Trophoblast cell (in vitro differentiated cells and primary cell): Measurements from ENCODE around the gene PFDN6.

Experiments
- DNase-seq, 2 donors: peaks; one replicate each; pipeline ENCODE4 v3.0.0-alpha.2; 2016
- H2AFZ ChIP-seq: 2 replicates; pipeline ENCODE4 v1.6.1; 2013; ENCODE audit warnings: low read length, moderate library complexity, mild to moderate bottlenecking; ENCODE audit not compliant: insufficient read depth, poor library complexity
- H2AK5ac ChIP-seq: 2 replicates; pipeline ENCODE4 v1.6.1; 2013; ENCODE audit warnings: mild to moderate bottlenecking, low read length
- H2BK120ac ChIP-seq: 2 replicates; pipeline ENCODE4 v1.6.1; 2013; ENCODE audit warnings: low read length, mild to moderate bottlenecking, moderate library complexity; ENCODE audit not compliant: insufficient read depth, poor library complexity
- H2BK12ac ChIP-seq: 2 replicates; pipeline ENCODE4 v1.6.1; 2013; ENCODE audit warnings: mild to moderate bottlenecking, low read length, moderate library complexity
- H2BK5ac ChIP-seq: 2 replicates; pipeline ENCODE4 v1.6.1; 2013; ENCODE audit warnings: low read length, low read depth, moderate library complexity, mild to moderate bottlenecking; ENCODE audit not compliant: poor library complexity
- H3K14ac ChIP-seq: 2 replicates; pipeline ENCODE4 v1.6.1; 2013; ENCODE audit warnings: mild to moderate bottlenecking, low read length
- H3K18ac ChIP-seq: 2 replicates; pipeline ENCODE4 v1.6.1; 2013; ENCODE audit warnings: mild to moderate bottlenecking, low read length
- H3K23ac ChIP-seq: 2 replicates; pipeline ENCODE4 v1.6.1; 2013; ENCODE audit warnings: low read length
- H3K27ac ChIP-seq: 2 replicates; pipeline ENCODE4 v1.5.1; 2013; ENCODE audit warnings: low read depth, mild to moderate bottlenecking, inconsistent platforms, low read length, moderate library complexity
- H3K27me3 ChIP-seq: 2 replicates; pipeline ENCODE4 v1.6.1; 2013; ENCODE audit warnings: inconsistent platforms, mild to moderate bottlenecking, low read length, moderate library complexity; ENCODE audit not compliant: insufficient read depth
- H3K36me3 ChIP-seq, 2 experiments: 1 replicate in 1 of 2; 2 replicates in 1 of 2; pipeline ENCODE4 v1.6.1; 2013; ENCODE audit warnings: low read length in 2 of 2, mild to moderate bottlenecking in 2 of 2, moderate library complexity in 1 of 2; ENCODE audit not compliant: insufficient read depth in 2 of 2, control insufficient read depth in 1 of 2
- H3K4ac ChIP-seq: 2 replicates; pipeline ENCODE4 v1.6.1; 2013; ENCODE audit warnings: low read depth, mild to moderate bottlenecking, low read length, moderate library complexity
- H3K4me1 ChIP-seq, 2 experiments: 1 replicate in 1 of 2; 2 replicates in 1 of 2; pipeline ENCODE4 v1.6.1; 2013; ENCODE audit warnings: low read length in 2 of 2, mild to moderate bottlenecking in 2 of 2, moderate library complexity in 1 of 2; ENCODE audit not compliant: insufficient read depth in 2 of 2, control insufficient read depth in 1 of 2
- H3K4me2 ChIP-seq: 2 replicates; pipeline ENCODE4 v1.6.1; 2013; ENCODE audit warnings: inconsistent platforms, mild to moderate bottlenecking, low read length, moderate library complexity
- H3K4me3 ChIP-seq: 2 replicates; pipeline ENCODE4 v1.5.1; 2013; ENCODE audit warnings: mild to moderate bottlenecking, low read depth, low read length, inconsistent platforms
- H3K79me1 ChIP-seq: one replicate; pipeline ENCODE4 v1.6.1; 2013; ENCODE audit warnings: low read length
- H3K79me2 ChIP-seq: 2 replicates; pipeline ENCODE4 v1.6.1; 2013; ENCODE audit warnings: low read length, mild to moderate bottlenecking; ENCODE audit not compliant: control insufficient read depth, insufficient read depth, poor library complexity
- H3K9ac ChIP-seq: 2 replicates; pipeline ENCODE4 v1.6.1; 2013; ENCODE audit warnings: mild to moderate bottlenecking, low read length
- H3K9me3 ChIP-seq: 2 replicates; pipeline ENCODE4 v1.6.1; 2013; ENCODE audit warnings: low read depth, mild to moderate bottlenecking, control low read depth, inconsistent platforms, low read length; ENCODE audit not compliant: insufficient read depth
- H4K12ac ChIP-seq: 2 replicates; pipeline ENCODE4 v1.6.1; 2013; ENCODE audit warnings: low read depth, mild to moderate bottlenecking, low read length, moderate library complexity
- H4K8ac ChIP-seq: 2 replicates; pipeline ENCODE4 v1.6.1; 2013; ENCODE audit warnings: low read depth, mild to moderate bottlenecking, low read length, moderate library complexity
- H4K91ac ChIP-seq: one replicate; pipeline ENCODE4 v1.6.1; 2013; ENCODE audit warnings: low read depth, mild to moderate bottlenecking, low read length, moderate library complexity
- WGBS: extraction: QIAGEN DNeasy Blood & Tissue Kit; methylation state at CpG from one replicate; pipeline ENCODE4 v1.1.7; 2013; ENCODE audit warnings: missing lambda C conversion rate; ENCODE audit not compliant: insufficient read length, insufficient coverage; ENCODE audit errors: extremely low coverage; 5-methylcytosine and 5-hydroxymethylcytosine counted together

Gene PFDN6

DNA sequence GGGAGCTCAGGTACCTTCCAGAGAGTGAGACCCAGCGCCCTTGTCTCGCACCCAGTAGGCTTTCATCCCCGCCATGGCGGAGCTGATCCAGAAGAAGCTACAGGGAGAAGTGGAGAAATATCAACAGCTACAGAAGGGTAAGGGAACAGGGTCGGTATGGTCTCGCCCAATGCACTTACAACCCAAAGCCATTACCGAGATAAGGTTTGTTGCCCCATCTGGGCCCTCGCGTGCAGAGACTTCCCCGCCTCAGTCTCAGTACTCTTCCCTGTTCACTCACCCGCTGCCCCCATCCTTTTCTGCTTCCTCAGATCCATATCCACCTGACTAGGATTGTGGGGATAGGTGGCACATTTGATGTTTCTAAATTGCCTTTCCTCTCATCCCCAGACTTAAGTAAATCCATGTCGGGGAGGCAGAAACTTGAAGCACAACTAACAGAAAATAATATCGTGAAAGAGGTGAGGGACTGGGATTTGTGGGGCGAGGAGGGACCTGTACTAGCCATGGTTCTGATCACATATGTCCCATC lies 449 bp downstream of the PFDN6 start:
- peak overlapping the region; percentile 69 for H3K4ac ChIP-seq
- peak overlapping the region; percentile 36 for H2BK120ac ChIP-seq
- peak overlapping the region; percentile 55 for H4K91ac ChIP-seq
- H3K79me2 ChIP-seq = peaks cover 6% of the 10 kb centered on the region
- H3K9ac ChIP-seq = peak overlapping the region; percentile 94
- H3K9me3 ChIP-seq = peaks cover 2% of the 10 kb centered on the region
- no peak overlapping the region for H2BK12ac ChIP-seq
- H2AK5ac ChIP-seq = peak overlapping the region; percentile 49
- H3K27ac ChIP-seq = peak overlapping the region; percentile 5
- peak overlapping the region; percentile 79 for H2AFZ ChIP-seq
- peaks cover 6% of the 10 kb centered on the region for H3K79me1 ChIP-seq
- H3K23ac ChIP-seq = no peak overlapping the region
- peak overlapping the region; percentile 85 for H4K8ac ChIP-seq
- peak overlapping the region; percentile 82 for H3K14ac ChIP-seq
- peaks cover 10 to 16% of the 10 kb centered on the region in 2 experiments for H3K4me1 ChIP-seq
- H3K18ac ChIP-seq = peak overlapping the region; percentile 57
- DNase-seq = peak in 1 of 2 donors; percentile 30
- H3K4me3 ChIP-seq = peak overlapping the region; percentile 89
- peak overlapping the region; percentile 92 for H3K4me2 ChIP-seq
- H3K27me3 ChIP-seq = no peaks in the 10 kb centered on the region
- peaks cover 42 to 55% of the 10 kb centered on the region in 2 experiments for H3K36me3 ChIP-seq
- no CpG with 5 or more reads among the region's 14 CpGs for WGBS
- H4K12ac ChIP-seq = peak overlapping the region; percentile 81
- peak overlapping the region; percentile 70 for H2BK5ac ChIP-seq

DNA sequence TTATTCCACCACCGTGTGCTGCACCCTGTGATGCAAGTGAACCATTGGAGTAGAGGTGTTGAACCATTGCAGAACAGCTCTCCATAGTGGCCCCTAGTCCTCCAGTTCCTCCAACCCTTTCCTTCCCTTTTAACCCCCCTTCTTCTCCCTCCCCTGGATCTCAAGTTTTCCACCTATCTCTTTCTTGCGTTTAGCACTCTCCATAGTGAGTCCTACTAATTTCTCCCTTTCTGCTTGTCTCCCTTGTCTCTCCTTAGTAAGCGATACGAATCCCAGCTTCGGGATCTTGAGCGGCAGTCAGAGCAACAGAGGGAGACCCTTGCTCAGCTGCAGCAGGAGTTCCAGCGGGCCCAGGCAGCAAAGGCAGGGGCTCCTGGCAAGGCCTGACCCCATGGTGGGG lies 1.1 kb downstream of the PFDN6 start:
- Histone ChIP-seq H3K4ac (peak overlapping the region; percentile 2), H4K91ac (no peak overlapping the region), H2BK5ac (no peak overlapping the region), H3K79me2 (peaks cover 8% of the 10 kb centered on the region), H2AK5ac (no peak overlapping the region), H3K9me3 (peaks cover 2% of the 10 kb centered on the region), H3K4me1 (peaks cover 10 to 16% of the 10 kb centered on the region in 2 experiments), H3K36me3 (peaks cover 46 to 56% of the 10 kb centered on the region in 2 experiments), H4K8ac (peak overlapping the region; percentile 1), H3K79me1 (peaks cover 6% of the 10 kb centered on the region), H3K18ac (no peak overlapping the region), H3K27me3 (no peaks in the 10 kb centered on the region), H3K27ac (no peak overlapping the region), H4K12ac (peak overlapping the region; percentile 6), H3K4me3 (no peak overlapping the region), H3K9ac (peak overlapping the region; percentile 34), H3K14ac (no peak overlapping the region), H3K23ac (no peak overlapping the region), H3K4me2 (peak overlapping the region; percentile 92), H2AFZ (no peak overlapping the region), H2BK120ac (no peak overlapping the region), H2BK12ac (no peak overlapping the region)
- WGBS = no CpG with 5 or more reads among the region's 7 CpGs
- DNase-seq = no peak

- Histone ChIP-seq H3K4ac (no peak overlapping the region), H3K14ac (no peak overlapping the region), H3K4me3 (no peak overlapping the region), H2AFZ (no peak overlapping the region), H3K79me2 (peaks cover 19% of the 10 kb centered on the region), H3K18ac (no peak overlapping the region), H4K8ac (no peak overlapping the region), H4K12ac (no peak overlapping the region), H3K4me2 (no peak overlapping the region), H3K9ac (no peak overlapping the region), H3K23ac (no peak overlapping the region), H2AK5ac (no peak overlapping the region), H3K79me1 (peaks cover 16% of the 10 kb centered on the region), H2BK12ac (no peak overlapping the region), H3K9me3 (peaks cover 1% of the 10 kb centered on the region), H3K27ac (no peak overlapping the region), H4K91ac (no peak overlapping the region), H3K36me3 (peaks cover 39 to 49% of the 10 kb centered on the region in 2 experiments), H3K4me1 (peaks cover 15 to 26% of the 10 kb centered on the region in 2 experiments), H3K27me3 (no peaks in the 10 kb centered on the region), H2BK120ac (no peak overlapping the region), H2BK5ac (no peak overlapping the region)
- no peak for DNase-seq
- no CpG with 5 or more reads among the region's 16 CpGs for WGBS
These were observed 3.7 kb downstream of the PFDN6 start for GRCh38 chr6:33292996-33293682.

- Histone ChIP-seq H3K79me1 (peaks cover 23% of the 10 kb centered on the region), H2BK12ac (no peak overlapping the region), H3K4me2 (no peak overlapping the region), H4K12ac (no peak overlapping the region), H3K23ac (no peak overlapping the region), H2BK5ac (no peak overlapping the region), H3K79me2 (peaks cover 22% of the 10 kb centered on the region), H4K8ac (no peak overlapping the region), H2AFZ (no peak overlapping the region), H3K18ac (peak overlapping the region; percentile 49), H3K4ac (peak overlapping the region; percentile 19), H3K9ac (no peak overlapping the region), H3K36me3 (peaks cover 39 to 49% of the 10 kb centered on the region in 2 experiments), H3K9me3 (peaks cover 1% of the 10 kb centered on the region), H2BK120ac (no peak overlapping the region), H3K27ac (no peak overlapping the region), H2AK5ac (no peak overlapping the region), H3K4me1 (peaks cover 11 to 22% of the 10 kb centered on the region in 2 experiments), H3K14ac (no peak overlapping the region), H4K91ac (no peak overlapping the region), H3K27me3 (no peaks in the 10 kb centered on the region), H3K4me3 (no peak overlapping the region)
- WGBS = no CpG with 5 or more reads among the region's 10 CpGs
- no peak for DNase-seq
These were observed 4.9 kb downstream of the PFDN6 start for GRCh38 chr6:33294086-33294823.
